Measurements from ENCODE around the gene DTNA.

DNA sequence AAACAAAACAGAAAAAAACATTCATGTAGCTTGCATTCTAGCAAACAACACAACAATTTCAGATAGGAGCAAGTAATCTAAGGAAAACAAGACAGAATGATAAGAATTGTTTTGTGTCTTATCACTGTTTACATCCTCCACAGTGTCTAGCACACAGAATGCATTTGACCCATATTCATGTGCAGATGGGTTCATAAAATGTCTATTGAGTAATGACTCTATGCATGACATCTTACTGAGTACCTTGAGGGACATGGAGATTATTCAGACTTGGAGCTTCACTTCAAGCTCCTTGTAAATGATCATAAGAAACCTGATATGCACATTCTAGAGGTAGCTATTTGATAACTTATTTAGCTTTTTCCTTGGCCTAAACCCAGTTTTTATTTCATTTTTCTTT lies 69.0 kb downstream of the DTNA start:
- no peak for TF ChIP-seq CTCF (conservative IDR thresholded peaks at IDR 0.05 in 1 of 2, IDR thresholded peaks at IDR 0.05 in 1 of 2; ENCODE audit: low read depth in 1 of 2, low read length in 2 of 2)
- TF ChIP-seq EZH2 (IDR thresholded peaks at IDR 0.05; ENCODE audit: low read length, missing control alignments) = no peak

Data from fibroblast of lung (primary cell).